HG02678 (cell line): Measurements from ENCODE around the gene SYT1.
"Not testable (repeated sequence)": the region's sequence is repeated elsewhere in the genome, so short reads cannot be mapped to it uniquely, and the experiment has no call there.

Experiments
- ATAC-seq: cut with Tn5 transposase; IDR thresholded peaks from one replicate; pipeline ENCODE4 v1.9.1; 2021; ENCODE audit warnings: mild to moderate bottlenecking, moderate library complexity; ENCODE audit not compliant: unreplicated experiment

The SYT1 gene

DNA sequence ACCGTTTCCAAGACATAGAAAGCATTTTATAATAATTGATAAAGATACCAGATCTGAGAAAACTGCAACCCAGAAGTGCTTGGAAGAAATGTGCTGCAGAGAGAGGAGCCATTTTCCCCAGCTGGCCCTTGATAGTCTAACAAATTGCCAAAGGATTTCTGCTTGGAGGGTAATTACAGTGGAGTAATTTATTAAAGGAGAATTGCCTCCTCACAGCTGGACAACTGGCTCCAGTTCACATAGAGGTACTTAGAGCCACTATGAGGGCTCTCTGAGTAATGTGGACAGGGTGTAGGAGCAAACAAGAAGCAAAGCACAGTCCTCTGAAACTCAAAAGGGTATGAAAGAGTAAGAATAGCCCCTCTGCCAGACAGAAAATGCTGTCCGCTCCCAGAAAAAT lies 335.6 kb downstream of the SYT1 start:
- no peak for ATAC-seq

DNA sequence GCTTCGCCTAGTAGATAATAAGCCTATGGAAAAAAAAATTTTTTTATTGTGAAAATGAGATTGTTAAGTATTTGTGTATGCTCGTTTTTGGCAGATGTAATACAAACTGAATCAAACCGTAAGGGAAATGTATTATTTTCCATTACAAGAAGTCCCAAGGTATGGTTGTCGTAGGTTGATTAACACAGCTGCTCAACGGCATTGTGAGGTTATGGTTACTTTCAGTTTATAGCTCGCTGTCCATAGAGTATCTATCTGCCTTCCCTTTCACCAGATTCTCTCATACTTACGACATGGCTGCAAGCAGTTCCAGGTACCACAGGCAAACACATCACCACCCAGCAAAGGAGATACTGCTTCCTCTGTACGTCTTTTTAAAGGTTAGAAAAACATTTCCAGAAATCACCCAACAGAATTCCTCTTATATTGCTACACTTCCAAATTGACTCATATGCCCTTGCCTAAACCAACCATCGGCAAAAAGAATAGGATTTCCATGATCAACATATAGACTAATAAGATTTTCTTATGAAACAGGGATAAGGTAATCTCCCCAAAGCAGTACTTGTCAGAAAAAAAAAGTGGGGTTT lies 338.6 kb downstream of the SYT1 start:
- ATAC-seq = no peak

DNA sequence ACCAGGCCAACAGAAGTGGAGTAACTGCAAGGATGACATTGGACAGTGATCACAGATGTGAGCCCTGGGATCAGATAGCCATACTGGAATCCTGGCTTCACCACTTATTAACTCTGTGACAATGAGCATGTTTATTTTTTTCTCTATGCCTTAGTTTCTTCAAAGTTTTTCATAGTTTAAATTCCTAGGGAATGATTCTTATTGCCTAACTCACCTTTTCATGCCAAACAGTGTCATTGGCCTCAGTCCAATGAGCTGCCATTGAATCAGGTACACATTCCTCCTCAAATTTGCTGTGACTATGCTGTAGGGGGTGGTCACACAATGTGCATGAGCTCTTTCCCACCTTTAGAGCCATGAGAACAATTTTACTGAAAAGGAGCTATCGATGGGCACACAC lies 342.3 kb downstream of the SYT1 start:
- ATAC-seq = no peak

DNA sequence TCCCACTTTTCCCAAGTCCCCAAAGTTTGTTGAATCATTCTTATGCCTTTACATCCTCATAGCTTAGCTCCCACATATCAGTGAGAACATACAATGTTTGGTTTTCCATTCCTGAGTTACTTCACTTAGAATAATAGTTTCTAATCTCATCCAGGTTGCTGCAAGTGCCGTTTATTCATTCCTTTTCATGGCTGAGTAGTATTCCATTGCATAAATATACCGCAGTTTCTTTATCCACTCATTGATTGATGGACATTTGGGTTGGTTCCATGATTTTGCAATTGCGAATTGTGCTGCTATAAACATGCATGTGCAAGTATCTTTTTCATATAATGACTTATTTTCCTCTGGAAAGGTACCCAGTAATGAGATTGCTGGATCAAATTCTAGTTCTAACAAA lies 345.8 kb downstream of the SYT1 start:
- not testable (repeated sequence) for ATAC-seq

DNA sequence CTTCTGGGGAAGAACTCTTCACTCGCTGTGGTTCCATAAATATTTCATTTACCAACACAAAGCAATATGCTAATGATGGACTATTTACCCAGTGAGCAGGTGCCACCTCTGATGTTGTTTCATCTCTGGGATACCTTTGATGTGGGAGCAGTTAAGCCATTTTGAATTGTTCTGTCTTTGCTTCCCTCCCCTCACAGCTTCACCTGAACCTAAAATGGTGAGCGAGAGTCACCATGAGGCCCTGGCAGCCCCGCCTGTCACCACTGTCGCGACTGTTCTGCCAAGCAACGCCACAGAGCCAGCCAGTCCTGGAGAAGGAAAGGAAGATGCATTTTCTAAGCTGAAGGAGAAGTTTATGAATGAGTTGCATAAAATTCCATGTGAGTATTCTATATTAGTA lies 352.7 kb downstream of the SYT1 start:
- no peak for ATAC-seq

DNA sequence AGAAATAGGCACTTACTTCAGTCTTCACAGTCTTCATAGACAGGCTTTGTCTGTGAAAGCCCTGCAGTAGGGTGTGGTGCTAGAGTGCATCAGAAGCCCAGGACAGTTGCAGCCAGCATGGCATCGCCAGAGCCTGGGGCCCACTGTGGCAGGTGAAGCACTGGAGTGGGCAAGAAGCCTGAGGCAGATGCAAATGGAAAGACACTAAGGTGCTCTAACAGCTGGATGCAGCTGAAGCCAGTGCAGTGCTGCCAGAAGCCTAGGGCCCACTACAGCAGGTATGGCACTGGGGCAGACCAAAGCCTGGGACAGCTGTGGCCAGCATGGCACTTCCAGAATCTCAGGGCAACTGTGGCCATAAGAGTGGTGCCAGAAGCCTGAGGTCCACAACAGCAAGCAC lies 358.6 kb downstream of the SYT1 start:
- ATAC-seq = no peak

DNA sequence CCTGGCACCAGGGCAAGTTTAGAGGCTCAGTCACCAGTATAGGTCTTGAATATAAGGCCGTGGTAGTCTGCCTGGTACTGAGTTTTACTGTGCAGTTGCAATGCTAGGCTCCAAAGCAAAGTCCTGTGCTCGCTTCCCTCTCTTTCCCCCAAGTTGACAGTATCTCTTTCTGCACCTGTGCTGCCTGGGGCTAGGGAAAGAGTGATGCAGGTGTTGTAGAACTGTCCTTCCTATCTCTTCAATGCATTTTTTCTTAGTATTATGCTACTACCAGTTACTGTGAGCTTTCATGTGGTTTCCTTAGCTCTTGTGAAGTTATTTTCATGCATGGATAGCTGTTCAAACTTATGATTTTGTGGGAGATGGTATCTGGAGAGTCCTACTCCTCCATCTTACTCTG lies 359.2 kb downstream of the SYT1 start:
- no peak for ATAC-seq

DNA sequence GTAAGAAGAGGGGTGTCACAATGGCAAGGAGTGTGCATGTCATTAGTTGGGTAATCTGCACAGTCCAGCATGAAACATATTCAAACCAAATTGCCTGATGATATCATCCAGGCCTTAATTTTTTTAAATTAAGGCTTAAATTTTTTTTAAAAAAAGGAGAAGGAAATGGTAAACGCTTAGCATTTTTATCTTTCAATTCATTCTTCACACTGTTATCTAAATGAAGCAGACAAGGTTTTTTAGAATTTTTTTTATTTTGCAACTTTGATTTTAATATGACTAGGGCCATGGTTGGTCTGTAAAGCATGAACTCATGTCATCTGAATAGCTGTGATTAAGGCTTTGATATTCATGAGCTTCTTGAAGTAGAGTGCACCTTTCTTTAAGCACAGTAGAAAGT lies 362.5 kb downstream of the SYT1 start:
- ATAC-seq = no peak

DNA sequence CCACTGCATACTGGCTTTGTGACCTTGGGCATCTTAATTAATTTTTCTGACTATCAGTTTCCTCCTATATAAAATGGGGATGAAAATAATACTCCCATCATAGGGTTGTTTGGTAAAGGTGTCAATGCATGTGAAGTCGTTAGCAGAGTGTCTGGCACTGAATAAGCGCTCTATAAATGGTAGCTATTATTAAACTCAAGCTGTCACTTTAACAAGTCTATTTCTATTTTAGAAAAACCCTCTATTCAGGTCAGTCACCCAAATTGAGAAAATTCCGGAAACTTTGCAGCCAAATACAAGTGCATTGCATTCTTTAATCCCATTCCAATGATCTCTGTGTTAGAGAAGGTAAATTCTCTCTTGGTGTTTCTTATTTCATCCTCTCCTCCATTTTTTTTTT lies 363.1 kb downstream of the SYT1 start:
- ATAC-seq = no peak

DNA sequence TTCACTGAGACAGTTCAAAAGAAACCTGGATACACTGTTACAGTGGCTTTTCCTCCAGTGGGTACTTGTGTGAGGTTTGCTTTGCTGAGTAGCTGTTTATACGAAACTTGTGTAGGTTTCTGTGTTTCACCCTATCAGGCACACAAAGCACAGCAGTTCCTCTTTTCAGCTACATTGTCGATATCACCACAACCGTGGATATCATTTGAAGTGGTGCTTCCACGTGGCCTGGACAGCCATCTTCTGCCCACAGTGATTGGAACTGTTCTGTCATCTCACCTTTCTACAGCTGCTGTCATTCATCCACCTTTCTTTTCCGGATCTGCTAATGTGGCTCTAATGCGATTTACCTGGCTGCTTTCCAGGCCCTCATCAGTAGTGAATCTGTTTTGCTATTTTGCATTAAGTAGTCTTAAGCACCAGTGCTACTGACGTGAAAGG lies 368.8 kb downstream of the SYT1 start:
- ATAC-seq = peak; percentile 59

DNA sequence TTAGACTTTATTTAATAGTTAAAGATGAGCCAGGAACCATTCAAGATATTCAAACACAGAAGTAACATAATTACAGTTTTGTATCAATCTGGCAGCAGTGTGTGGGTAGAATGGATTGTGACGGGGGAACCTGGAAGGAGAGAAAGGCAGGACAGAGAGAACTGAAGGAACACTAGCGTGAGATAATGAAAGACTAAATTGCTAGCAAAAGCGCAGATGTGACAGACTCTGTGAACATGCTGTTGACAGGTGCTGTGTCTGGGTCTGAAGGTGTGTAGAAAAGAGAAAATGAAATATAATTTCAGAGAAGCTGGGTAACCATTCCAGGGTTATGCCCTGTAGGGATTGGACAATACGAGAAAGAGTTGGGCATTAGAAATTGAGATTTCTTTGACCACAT lies 372.3 kb downstream of the SYT1 start:
- ATAC-seq = no peak

DNA sequence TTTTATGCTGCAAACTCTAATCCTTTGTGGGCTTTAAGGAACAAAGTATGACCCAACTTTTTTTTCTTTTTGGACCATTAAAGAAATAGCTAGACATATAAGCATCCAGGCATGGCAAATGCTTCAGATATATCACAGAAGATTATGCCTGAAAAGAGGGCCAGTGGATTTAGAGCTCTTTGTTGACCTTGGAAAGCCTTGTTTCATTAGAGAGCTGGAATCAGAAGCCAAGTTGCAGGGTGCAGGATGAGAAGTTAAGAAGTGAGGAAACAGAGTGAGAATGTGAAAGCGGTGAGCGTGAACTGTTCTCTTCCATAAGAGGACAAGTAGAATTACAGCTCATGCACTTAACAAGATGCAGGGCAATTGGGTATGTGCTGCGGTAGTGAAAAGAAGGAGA lies 373.7 kb downstream of the SYT1 start:
- no peak for ATAC-seq

DNA sequence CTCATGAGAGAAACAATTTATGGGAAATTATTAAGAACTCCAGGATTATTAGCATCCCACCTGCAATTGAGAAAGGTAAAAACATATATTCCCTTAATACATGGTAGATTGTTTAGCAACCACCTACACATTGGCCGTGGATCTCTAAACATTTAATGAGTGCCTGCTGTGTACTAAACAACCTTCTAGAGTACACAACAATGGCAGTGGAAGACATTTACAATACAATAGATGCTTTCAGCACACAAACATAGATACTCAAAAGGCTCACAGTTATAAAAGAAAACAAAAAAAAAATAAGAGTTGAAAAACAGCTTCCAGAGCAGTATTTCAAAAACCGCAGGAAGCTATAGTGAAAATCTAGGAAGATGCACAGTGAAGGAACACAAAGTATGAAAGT lies 382.9 kb downstream of the SYT1 start:
- ATAC-seq = no peak

DNA sequence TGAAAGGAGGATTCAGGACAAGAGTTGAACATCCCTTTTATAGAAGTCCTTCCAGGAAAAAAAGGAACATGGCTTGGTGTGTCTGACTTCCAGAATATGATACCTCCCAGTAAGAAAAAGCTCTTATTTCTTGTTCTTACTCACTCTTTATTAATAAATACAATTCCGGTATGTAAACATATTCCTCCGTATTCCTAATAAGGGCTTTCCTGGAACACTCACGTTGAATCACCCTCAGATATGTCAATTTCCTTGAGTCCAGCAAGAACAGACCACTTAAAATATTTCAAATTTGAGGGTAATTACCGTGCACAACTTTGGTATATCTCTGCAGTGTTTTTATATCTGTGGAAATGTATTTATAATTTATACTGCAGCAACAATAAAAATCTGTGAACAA lies 385.6 kb downstream of the SYT1 start:
- no peak for ATAC-seq

DNA sequence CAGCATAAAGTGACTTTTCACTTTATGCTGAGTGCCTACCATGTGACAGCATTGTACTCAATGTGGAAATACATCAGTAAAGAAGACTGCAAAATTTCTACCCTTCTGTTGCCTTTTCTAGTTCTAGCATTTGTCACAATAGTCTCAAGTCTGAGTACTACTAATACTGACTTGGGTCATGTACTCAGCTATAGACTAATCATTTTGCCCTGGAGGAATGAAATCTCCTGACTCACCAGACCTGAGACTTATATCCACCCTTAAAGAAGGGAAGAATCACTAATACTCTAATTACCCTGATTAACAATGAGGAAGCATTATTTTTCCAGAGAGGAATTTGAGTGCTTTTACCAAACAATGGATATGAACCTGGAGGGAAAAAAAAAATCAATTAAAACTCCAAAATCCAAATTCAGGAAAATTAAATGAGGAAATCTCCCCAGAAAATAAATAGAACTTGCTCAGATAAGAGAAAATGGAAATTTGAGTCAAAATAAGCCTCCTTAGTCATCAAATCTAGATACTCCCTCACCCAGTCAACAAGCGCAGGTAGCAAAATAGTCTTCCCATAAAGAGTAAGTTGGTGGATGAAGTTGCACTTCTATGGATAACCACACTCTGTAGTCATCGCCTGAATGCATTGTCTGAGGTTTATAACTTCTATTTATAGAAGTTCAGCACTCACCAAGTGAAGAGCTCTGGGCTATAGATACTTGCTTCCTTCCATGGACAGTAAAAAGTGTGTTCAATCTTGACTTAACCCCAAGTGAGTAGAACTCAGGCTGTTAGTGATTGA lies 386.6 kb downstream of the SYT1 start:
- ATAC-seq = no peak

DNA sequence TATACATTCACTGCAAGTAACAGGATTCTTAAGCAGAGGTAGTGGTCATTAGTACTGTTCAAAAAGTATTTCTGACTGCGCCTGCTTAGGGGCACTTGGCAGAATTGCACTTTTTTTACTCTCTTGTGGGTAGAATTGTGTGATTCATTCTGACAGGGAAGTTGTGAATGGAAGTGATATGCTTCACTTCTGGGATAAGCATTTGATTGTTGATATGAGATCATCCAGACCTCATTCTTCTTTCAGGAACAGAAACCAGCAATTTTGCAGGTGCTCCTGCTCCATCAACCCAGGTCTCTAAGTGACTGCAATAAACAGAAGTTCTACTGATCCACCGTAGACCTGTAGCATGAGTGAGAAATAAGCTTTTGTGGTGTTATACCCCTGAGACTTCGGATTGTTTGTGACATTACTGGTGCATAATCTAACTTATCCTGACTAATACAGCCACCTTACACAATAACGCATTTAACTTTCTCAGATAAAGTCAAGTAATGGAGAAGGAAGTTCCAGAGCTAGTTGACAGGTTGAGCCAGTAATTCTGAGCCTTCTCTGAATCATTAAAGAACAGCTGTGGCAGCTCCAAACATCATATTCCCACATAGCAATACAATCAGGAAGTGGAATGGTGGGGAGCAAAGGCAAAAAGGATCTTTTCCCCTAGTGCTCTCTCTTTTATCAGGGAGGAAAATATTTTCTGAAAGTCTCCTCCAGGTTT lies 387.9 kb downstream of the SYT1 start:
- ATAC-seq = no peak

DNA sequence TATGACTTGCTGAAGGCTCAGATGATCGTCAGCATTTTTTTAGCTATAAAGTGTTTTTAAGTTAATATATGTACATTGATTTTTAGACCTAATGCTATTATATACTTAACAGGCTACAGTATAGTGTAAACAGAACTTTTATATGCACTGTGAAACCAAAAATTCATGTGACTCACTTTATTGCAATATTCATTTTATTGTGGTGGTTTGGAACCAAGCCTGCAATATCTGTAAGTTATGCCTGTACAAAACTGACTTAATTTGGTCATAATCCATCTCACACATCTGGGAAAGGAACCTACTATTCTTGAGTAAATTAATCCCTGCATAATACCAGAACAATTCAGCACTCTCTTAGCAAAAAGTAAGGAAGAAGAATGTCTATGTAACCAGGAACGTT lies 390.7 kb downstream of the SYT1 start:
- no peak for ATAC-seq

DNA sequence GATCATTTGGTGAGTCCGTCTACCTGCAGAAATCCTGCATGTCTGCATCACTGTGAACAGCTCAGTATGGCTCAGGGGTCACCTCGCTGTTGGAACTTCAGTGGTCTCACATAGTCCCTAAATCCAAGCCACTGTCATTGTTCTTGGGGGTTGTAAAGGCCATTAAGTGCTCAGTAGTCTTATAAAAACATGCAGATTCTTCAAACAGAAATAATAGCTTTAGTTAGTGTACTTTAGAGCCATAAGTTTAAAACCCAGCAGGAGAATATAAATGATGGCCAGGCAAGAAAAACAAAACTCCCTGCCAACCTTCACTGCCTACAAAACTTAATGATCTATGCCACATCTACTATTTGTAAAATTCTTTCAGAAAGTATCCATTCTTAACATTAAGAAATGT lies 396.3 kb downstream of the SYT1 start:
- ATAC-seq = no peak

DNA sequence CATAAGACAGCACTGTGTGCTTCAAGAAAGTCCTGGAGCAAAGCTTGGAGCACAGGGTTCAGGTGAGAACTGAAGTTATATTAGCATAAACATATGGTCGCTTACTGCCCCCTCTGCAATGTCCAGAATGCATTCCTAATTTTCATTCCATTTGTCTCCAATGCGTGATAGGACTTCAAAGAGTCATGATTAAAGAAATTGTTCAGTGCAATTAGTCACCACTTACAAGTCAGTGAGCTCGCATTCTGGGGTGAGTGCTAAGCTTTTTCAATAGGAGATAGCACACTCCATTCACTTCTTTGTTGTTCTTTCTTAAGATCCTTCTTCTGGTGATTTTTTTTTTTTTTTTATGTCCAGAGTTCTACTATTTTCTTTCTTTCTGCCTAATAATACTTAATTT lies 398.4 kb downstream of the SYT1 start:
- no peak for ATAC-seq

DNA sequence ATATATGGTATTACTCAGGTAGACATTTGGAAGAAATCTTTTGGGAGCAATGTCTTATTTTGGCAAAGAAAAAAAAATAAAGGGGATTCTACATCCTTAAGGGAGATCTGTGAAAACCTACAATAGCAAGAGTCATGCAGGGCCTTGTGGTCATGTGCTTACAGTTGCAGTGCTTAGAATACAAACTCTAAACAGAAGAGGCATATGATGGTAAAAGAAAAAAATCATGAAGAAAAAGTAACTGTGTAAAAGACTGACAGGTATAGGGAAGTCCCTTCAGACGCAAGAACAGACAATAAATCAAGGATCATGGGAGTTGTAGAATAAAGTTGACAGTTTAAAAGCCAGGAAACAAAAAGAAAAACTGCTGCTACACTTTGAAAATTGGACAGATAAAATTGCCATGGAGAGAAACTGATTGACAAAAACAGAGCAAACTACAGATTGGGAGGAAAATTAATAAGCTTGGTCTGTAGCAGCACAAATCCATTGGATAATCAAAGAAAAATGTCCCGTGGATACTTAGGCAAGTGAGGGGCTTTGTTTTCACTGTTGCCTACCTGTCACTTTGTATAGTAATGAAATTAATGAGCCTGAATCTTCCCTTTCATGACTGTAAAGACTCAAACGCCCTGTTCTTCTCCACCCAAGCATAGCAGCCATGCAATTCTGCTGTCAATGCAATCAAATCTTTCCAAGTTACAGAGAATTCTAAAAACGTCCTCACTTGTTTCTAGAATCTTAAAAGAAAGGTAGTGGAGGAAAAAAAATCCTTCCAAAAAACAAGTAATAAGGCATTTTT lies 402.0 kb downstream of the SYT1 start:
- no peak for ATAC-seq

DNA sequence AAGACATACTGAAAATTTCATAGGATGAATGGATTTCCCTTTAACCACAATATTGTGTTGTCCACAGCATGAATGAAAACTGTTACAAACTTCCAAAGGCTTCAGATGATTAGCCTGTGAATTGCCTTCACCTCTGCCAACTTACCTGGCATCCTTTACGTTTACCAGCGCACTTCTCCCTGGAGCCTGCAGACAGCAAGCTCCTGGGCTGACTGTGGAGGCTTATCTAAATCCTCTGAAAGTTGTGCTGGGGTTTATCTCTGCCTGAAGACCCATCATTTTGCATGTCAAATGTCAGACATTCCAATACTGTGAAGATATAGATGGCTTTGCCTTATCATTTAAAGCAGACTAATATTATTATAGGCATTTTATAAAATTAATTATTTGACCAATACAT lies 403.0 kb downstream of the SYT1 start:
- ATAC-seq = no peak
